NCI-H1105 treated with DMSO at 0.1 percent for 48 hours (cell line): ENCODE data around the gene FAM168B.

Source experiments
- DNase-seq: peaks from one replicate; lab custom pipeline; 2025; lab: John Stamatoyannopoulos, UW

FAM168B gene

GRCh38 chr2:131039908-131040660 lies 53.2 kb downstream of the FAM168B start:
- DNase-seq, result no peak

GRCh38 chr2:131039535-131039907 lies 53.7 kb downstream of the FAM168B start:
- no peak for DNase-seq

GRCh38 chr2:131039101-131039440 lies 54.2 kb downstream of the FAM168B start:
- DNase-seq, result no peak

- DNase-seq, result no peak
These were observed 54.8 kb downstream of the FAM168B start for GRCh38 chr2:131038258-131039100.

- DNase-seq, result no peak
These were observed 55.6 kb downstream of the FAM168B start for GRCh38 chr2:131037398-131038257.

GRCh38 chr2:131036696-131037397 lies 56.4 kb downstream of the FAM168B start:
- no peak for DNase-seq

- DNase-seq, result no peak
These were observed 57.0 kb downstream of the FAM168B start for GRCh38 chr2:131036269-131036668.

- DNase-seq, result no peak
These were observed 57.4 kb downstream of the FAM168B start for GRCh38 chr2:131035826-131036231.

- no peak for DNase-seq
These were observed 58.0 kb downstream of the FAM168B start for GRCh38 chr2:131035112-131035825.

- DNase-seq, result peak; percentile 30
These were observed 58.9 kb downstream of the FAM168B start for GRCh38 chr2:131034122-131035051.

- DNase-seq, result no peak
These were observed 59.5 kb downstream of the FAM168B start for GRCh38 chr2:131033786-131034121.

- DNase-seq, result no peak
These were observed 60.8 kb downstream of the FAM168B start for GRCh38 chr2:131032393-131032836.

GRCh38 chr2:131031875-131032274 lies 61.4 kb downstream of the FAM168B start:
- no peak for DNase-seq

- no peak for DNase-seq
These were observed 61.8 kb downstream of the FAM168B start for GRCh38 chr2:131031431-131031841.

- no peak for DNase-seq
These were observed 62.7 kb downstream of the FAM168B start for GRCh38 chr2:131030478-131030971.

GRCh38 chr2:131029812-131030211 lies 63.4 kb downstream of the FAM168B start:
- DNase-seq, result no peak

- DNase-seq, result no peak
These were observed 65.4 kb downstream of the FAM168B start for GRCh38 chr2:131027566-131028528.

- no peak for DNase-seq
These were observed 66.3 kb downstream of the FAM168B start for GRCh38 chr2:131026919-131027318.

GRCh38 chr2:131023758-131024157 lies 69.5 kb downstream of the FAM168B start:
- no peak for DNase-seq
